LoVo (cell line): ENCODE data around the gene SLC39A13.

ENCODE experiments used
- DNase-seq: peaks from one replicate; pipeline ENCODE4 v3.0.0-alpha.2; 2016; ENCODE audit warnings: low spot score

SLC39A13 gene

GRCh38 chr11:47430524-47430923, 22.1 kb downstream of the SLC39A13 start:
- DNase-seq = no peak

DNA sequence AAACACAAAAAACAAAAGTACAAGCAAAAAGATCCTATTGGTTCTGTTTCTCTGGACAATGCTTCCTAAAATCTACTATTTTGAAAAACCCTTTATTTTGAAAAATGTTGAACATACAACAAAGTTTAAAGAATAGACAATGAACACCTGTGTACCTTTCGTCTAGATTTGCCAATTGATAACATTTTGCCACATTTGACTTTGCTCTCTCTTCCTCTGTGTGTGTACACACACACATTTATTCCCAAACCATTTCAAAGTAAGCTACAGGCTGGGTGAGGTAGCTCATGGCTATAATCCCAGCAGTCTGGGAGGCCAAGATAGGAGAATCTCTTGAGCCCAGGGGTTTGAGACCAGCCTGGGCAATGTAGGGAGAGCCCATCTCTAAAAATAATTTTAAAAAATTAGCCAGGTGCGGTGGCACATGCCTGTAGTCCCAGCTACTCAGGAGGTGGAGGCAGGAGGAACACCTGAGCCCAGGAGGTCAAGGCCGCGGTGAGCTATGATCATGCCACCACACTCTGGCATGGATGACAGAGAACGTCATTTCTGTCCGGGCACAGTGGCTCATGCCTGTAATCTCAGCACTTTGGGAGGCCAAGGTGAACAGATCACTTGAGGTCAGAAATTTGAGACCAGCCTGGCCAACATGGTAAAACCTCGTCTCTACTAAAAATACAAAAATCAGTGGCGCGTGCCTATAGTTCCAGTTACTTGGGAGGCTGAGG, 23.1 kb downstream of the SLC39A13 start:
- DNase-seq = no peak

GRCh38 chr11:47433157-47433556, 24.8 kb downstream of the SLC39A13 start:
- no peak for DNase-seq

GRCh38 chr11:47434011-47434786, 25.8 kb downstream of the SLC39A13 start:
- DNase-seq = no peak

DNA sequence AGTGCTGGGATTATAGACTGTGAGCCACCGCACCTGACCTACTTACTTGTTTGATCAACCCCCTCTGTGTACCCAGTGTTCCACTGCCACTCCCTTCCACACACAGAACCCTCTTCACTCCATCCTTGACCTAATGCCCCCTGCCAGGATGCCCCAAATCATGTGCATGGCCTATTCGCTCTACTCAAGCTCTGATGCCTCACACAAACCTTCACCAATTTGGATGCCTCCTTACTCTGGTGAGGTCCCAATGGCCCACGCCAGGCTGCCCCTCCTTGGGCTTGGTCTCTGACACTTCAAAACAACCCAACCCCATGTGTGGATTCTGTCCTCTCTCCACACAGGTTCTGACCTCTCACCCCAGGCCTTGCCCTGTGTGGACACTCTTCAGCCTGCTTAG, 27.3 kb downstream of the SLC39A13 start:
- no peak for DNase-seq

DNA sequence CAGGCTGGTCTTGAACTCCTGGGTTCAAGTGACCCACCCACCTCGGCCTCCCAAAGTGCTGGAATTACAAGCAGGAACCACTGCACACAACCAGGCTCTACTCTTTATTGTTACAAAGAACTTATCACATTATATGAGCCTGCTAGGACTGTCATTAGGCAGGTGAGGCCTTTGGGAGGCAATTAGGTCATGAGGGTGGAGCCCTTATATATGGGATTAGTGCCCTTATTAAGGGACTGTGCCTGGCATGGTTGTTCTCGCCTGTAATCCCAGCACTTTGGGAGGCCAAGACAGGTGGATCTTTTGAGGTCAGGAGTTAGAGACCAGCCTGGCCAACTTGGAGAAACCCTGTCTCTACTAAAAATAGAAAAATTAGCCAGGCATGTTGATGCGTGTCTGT, 28.3 kb downstream of the SLC39A13 start:
- DNase-seq = no peak

DNA sequence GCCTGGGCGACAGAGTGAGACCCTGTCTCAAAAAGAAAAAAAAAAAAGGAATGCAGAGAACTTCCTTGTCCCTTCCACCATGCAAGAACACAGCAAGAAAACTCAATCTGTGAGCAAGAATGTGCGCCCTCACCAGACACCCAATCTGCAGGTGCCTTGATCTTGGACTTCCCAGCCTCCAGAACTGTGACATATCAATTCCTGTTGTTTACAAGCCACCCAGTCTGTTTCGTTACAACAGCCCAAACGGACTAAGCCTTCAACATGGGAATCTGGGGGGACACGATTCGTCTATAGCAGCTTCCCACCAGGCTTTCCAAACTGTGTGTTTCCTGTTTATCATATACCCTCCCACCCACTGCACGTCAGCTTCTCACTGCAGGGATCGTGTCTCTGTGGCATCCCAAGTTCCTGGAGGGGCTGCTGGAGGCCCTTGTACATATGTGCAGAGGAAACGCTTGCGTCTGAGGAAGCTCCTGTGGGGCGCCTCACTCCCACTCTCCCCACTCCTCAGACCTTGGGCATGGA, 28.9 kb downstream of the SLC39A13 start:
- no peak for DNase-seq

DNA sequence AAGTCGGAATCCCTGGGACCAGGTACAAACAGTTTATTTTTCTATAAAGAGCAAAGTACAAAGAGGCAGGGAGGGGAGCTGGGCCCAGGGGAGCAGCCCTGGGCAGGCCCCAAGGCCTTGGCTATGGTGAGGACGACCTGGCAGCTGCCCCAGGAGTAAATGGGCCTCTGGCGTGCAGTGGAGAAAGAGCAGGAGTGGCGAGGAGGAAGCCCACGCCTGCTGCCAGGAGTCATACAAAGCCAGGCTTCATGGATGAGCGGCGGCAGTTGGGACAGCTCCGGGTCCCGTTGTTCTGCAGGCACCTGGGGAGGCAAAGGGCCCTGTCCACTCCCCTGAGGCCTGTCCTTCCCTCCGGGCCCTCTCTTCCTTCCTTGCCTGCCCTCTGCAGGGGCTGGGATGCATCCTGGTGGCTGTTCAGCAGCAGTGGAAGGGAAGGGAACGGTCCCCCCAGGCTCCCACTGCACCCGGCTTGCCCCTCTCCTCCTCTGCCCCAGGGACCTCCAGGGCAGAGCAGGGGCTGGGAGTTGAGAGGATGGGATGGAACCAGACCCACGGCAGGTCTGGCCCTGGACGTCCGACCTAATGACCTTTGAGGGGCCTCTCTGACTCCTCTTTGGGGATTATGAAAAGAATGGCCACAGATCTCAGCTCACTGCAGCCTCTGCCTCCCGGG, 29.5 kb downstream of the SLC39A13 start:
- DNase-seq = no peak

- no peak for DNase-seq
Measured at GRCh38 chr11:47438721-47439120, 30.3 kb downstream of the SLC39A13 start.

- DNase-seq = no peak
Measured at GRCh38 chr11:47440054-47440476, 31.7 kb downstream of the SLC39A13 start.

DNA sequence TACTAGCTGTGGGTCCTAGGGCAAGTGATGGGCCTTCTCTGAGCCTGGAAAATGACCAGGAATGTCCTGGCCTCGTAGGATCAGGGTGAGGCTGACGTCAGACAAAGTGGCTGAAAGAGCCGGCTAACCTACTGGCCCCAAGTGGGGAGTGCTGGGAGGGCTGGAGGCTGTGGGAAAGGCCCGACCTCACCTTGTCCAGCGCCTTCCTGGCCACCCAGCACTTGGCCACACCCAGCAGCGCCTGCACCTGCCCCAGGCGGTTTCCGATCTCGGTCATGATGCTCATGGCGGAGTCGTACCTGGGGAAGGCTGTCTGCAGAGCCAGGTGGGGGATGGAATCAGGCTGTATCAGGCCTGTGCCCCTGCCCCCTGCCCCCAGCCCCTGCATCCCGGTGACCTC, 33.0 kb downstream of the SLC39A13 start:
- DNase-seq = no peak

DNA sequence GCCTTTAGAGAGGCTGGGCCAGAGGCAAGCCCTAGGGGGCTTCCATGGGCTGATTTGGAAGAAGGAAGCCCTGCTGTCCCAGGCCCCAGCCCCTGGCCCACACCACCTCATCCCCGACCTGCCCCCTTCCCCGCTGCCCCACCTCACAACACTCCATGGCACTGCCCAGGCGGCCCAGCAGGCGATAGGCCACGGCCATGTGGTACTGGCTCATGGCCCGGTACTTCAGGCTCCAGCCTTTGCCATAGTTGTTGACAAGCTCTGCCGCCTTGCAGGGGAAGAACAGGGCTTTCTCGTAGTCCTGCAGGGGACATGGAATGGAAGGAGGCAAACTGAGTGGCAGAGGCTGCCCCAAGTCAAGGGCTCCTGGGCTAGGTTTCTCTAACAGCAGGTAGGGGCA, 34.1 kb downstream of the SLC39A13 start:
- DNase-seq = no peak

DNA sequence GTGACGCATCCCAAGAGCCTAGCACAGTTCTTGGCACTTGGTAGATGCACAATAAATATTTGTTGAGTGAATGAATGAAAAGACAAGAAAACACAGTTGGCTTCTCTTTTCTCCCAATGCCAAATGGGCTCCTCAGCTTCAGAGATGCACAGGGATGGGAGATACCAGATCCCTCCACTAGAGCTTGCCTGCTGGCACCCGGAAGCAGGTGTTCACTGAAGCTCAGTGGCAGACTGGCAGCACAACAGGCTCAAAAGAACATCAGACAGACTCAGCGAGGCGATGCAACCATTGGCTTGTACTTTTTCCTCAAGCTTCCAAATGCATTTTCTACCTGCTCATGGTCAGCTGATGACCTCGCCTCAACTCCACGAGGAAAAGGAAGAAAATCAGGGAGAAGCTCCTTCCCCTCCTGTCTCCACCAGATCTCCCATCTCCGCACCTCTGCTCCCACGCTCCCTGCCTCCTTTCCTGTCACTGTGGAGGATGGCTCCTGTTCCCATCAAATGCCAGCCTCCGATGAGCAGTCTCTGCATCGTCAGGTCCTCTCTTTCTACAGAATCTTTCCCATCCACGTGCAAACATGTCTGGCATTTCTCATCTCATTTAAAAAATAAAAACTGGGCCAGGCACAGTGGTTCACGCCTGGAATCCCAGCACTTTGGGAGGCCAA, 34.8 kb downstream of the SLC39A13 start:
- DNase-seq = no peak

DNA sequence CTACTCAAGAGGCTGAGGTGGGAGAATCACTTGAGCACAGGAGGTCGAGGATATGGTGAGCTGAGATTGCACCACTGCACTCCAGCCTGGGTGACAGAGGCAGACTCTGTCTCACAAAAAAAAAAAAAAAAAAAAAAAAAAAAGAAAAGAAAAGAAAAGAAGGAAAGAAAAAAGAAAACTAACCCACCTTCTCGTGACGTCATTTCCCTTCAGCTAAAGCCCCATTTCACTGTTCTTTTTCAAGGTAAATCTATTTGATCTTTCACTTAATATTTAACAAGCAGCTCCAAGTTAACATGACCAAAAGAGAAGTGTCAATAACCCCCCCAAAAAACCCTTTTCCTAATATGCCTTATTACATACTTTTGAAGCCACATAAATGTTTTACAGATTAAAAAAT, 35.4 kb downstream of the SLC39A13 start:
- no peak for DNase-seq

GRCh38 chr11:47445840-47446239, 37.5 kb downstream of the SLC39A13 start:
- DNase-seq = no peak

DNA sequence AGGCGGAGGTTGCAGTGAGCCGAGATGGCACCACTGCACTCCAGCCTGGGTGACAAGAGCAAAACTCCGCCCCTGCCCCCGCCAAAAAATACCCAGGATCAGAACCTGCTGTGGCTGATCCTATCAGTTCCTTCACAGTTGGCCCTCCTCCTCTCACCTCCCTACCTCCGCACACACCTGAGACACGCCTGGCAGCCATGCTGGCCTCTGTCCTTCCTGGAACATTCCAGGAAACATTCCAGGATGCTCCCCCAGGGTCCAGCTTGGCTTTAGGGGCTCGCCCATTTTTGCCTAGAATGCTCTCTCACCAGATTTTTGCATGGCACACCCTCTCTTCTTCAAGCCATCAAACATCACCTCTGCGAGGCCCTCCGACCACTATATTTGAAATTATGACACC, 38.4 kb downstream of the SLC39A13 start:
- no peak for DNase-seq

- no peak for DNase-seq
Measured at GRCh38 chr11:47447906-47448305, 39.5 kb downstream of the SLC39A13 start.

GRCh38 chr11:47448566-47449427, 40.4 kb downstream of the SLC39A13 start, which contains the start of gene RAPSN:
RAPSN (minus strand) TSS chr11:47449136; CDS start chr11:47448964, 172 bp downstream.
- no peak for DNase-seq

- no peak for DNase-seq
Measured at GRCh38 chr11:47449541-47449940, 41.2 kb downstream of the SLC39A13 start.

DNA sequence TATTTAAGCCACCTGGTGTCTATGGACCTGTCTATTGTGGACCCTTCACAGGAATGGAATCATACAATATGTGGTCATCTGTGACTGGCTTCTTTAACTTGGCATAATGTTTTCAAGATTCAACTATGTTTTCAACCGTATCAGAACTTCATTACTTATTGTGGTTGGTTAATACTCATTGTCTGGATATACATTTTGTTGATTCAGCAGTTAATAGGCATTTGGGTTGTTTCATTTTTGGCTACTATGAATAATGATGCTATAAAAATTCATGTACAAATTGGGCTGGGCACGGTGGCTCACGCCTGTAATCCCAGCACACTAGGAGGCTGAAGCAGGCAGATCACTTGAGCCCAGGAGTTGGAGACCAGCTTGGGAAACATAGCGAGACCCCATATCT, 43.0 kb downstream of the SLC39A13 start:
- no peak for DNase-seq

DNA sequence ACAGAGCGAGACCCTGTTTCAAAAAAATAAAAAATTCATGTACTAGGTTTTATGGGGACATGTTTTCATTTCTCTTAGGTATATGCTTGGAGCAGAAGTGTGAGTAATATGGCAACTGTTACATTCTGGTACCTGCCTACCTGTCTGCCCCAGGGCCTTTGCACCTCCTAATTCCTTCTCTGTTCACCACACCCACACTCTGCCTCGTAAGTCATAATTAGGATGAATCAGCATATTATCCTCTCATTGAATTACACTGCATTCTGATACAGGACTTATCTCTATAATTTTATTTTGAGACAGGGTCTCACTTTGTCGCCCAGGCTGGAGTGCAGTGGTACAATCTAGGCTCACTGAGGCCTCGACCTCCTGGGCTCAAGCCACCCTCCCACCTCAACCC, 43.6 kb downstream of the SLC39A13 start:
- DNase-seq = no peak
